ENCODE results near the gene ITPKB. TPM values are rescaled to one million over a fixed set of nuclear protein-coding genes. Genes with fewer than 3 reads are reported as not detected.

ITPKB gene
- polyA plus RNA-seq, 1 of the 3 experiments (the other 2 are of a cell fraction), result 2.4 TPM

DNA sequence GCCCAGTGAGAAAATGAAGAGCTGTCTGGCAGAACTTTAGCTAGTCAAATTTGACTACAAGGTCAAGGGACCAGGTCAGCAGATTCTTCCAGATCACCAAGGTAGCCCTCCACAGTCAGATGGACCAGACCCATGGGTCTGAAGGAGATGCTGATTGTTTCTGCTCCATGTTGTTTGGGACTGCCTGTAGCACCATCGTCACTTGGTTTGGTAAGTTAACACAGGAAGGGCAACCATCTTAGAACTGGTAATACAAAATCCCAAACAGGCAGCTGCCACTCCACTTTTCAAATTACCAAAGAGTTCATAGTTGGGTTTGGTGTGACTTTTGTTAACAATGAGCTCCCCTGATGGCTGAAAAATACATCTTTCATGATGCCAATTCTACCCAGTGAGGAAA is 9.0 kb downstream of the ITPKB start:
- DNase-seq, result no peak
- no peak for TF ChIP-seq RXRA (IDR thresholded peaks at IDR 0.05; ENCODE audit: borderline replicate concordance, low read depth)
- TF ChIP-seq USF2 (IDR thresholded peaks at IDR 0.05; ENCODE audit: borderline replicate concordance, low read depth, low read length), result no peak
- no peaks in the 10 kb centered on the region for H3K27me3 ChIP-seq (ENCODE audit: insufficient read depth)
- H3K4me2 ChIP-seq, result no peak overlapping the region
- H4K20me1 ChIP-seq (ENCODE audit: insufficient read depth), result no peaks in the 10 kb centered on the region
- H3K9me3 ChIP-seq, result no peaks in the 10 kb centered on the region
- H3K9me2 ChIP-seq, result no peaks in the 10 kb centered on the region
- H3F3A ChIP-seq (replicated peaks; ENCODE audit: insufficient read depth), result no peaks in the 10 kb centered on the region
- H3K9ac ChIP-seq, result no peak overlapping the region
- 89% methylated on average over 1 of the region's 1 CpG for WGBS (ENCODE audit: low lambda C conversion rate)
- no peak overlapping the region for H3K27ac ChIP-seq (ENCODE audit: low read depth in 2 of 2, low read length in 1 of 2)
- H3K4me3 ChIP-seq (ENCODE audit: low read depth in 2 of 2, low read length in 1 of 2), result no peak overlapping the region
- H2AFZ ChIP-seq (ENCODE audit: low read depth), result no peak overlapping the region
- H3K4me1 ChIP-seq (ENCODE audit: control insufficient read depth in 1 of 2, insufficient read depth in 2 of 2, low read depth in 1 of 2, low read length in 1 of 2), result no peaks in the 10 kb centered on the region
- POLR2A ChIA-PET, result no interaction called here
- peaks cover 0 to 4% of the 10 kb centered on the region in 2 experiments for H3K36me3 ChIP-seq (replicated peaks in 1 of 2; ENCODE audit: control insufficient read depth in 1 of 2, insufficient read depth in 2 of 2, low read length in 1 of 2)
- CTCF ChIA-PET, result no interaction called here
- H3K79me2 ChIP-seq (ENCODE audit: insufficient read depth), result no peaks in the 10 kb centered on the region

DNA sequence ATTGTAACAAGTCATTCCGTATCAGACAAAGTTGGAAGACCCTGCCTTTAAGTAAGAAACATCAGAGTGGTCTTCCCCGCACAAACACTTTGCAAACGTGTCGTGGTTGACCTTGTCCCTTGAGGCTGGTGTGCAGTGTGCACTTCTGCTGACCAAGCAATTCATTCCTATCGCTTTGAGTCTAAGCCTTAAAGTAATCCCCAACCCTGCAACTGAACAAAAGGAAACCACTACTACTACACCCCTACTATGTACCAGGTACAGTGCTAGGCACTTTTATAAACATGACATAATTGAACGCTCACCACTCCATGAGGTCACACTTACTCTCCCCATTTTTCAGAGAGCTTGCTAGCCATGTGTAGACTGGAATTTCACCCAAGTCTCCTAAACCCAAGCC is 10.6 kb downstream of the ITPKB start:
- CTCF ChIA-PET, result no interaction called here

DNA sequence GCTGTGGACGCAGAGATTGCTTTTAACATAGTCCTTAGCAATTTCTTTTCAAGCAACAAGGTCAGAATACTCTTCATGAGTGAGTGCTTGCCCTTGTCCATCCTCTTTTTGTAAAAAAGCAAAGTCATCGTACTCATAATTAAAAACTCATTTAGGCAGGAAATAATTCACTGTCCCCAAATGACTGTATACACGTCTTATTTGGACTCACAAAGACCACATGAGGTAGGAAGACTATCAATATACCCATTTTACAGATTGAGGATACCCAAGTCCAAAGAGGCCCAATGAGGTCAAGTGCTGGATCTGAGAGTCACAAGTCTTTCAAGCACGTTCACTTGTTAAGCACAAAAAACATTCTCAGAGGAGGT is 13.2 kb downstream of the ITPKB start:
- Histone ChIP-seq H4K20me1 (ENCODE audit: insufficient read depth) (no peaks in the 10 kb centered on the region), H3K9ac (no peak overlapping the region), H3K36me3 (replicated peaks in 1 of 2; ENCODE audit: control insufficient read depth in 1 of 2, insufficient read depth in 2 of 2, low read length in 1 of 2) (no peaks in the 10 kb centered on the region), H3K4me3 (ENCODE audit: low read depth in 2 of 2, low read length in 1 of 2) (no peak overlapping the region), H3F3A (replicated peaks; ENCODE audit: insufficient read depth) (no peaks in the 10 kb centered on the region), H3K27me3 (ENCODE audit: insufficient read depth) (no peaks in the 10 kb centered on the region), H3K4me2 (no peak overlapping the region), H3K27ac (ENCODE audit: low read depth in 2 of 2, low read length in 1 of 2) (no peak overlapping the region), H2AFZ (ENCODE audit: low read depth) (no peak overlapping the region), H3K9me2 (no peaks in the 10 kb centered on the region), H3K4me1 (ENCODE audit: control insufficient read depth in 1 of 2, insufficient read depth in 2 of 2, low read depth in 1 of 2, low read length in 1 of 2) (peaks cover 9 to 10% of the 10 kb centered on the region in 2 experiments; a peak in 2 of 4 replicates), H3K9me3 (no peaks in the 10 kb centered on the region), H3K79me2 (ENCODE audit: insufficient read depth) (no peaks in the 10 kb centered on the region)
- ChIA-PET CTCF (no interaction called here), POLR2A (no interaction called here)
- no peak for DNase-seq
- WGBS (ENCODE audit: low lambda C conversion rate), result 96% methylated on average over 4 of the region's 4 CpGs
- TF ChIP-seq, protein P1, sequence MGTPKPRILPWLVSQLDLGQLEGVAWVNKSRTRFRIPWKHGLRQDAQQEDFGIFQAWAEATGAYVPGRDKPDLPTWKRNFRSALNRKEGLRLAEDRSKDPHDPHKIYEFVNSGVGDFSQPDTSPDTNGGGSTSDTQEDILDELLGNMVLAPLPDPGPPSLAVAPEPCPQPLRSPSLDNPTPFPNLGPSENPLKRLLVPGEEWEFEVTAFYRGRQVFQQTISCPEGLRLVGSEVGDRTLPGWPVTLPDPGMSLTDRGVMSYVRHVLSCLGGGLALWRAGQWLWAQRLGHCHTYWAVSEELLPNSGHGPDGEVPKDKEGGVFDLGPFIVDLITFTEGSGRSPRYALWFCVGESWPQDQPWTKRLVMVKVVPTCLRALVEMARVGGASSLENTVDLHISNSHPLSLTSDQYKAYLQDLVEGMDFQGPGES (IDR thresholded peaks at IDR 0.05; ENCODE audit: low read depth, low read length), result no peak
- TF ChIP-seq MEF2A (IDR thresholded peaks at IDR 0.05; ENCODE audit: borderline replicate concordance, low read depth) (no peak), FOXM1 (IDR thresholded peaks at IDR 0.05; ENCODE audit: low read depth) (no peak), GABPA (IDR thresholded peaks at IDR 0.05; ENCODE audit: low read depth) (no peak), PBX3 (IDR thresholded peaks at IDR 0.05) (no peak), ELF1 (IDR thresholded peaks at IDR 0.05) (no peak), FOSL2 (IDR thresholded peaks at IDR 0.05; ENCODE audit: borderline replicate concordance, low read depth) (no peak), TAF1 (IDR thresholded peaks at IDR 0.05; ENCODE audit: borderline replicate concordance, low read depth, low read length) (no peak), YY1 (IDR thresholded peaks at IDR 0.05; ENCODE audit: low read depth) (no peak), EZH2phosphoT487 (IDR thresholded peaks at IDR 0.05; ENCODE audit: borderline replicate concordance, low read depth) (no peak), GATA2 (CRISPR knock-in tag; IDR thresholded peaks at IDR 0.05) (no peak), SMC3 (IDR thresholded peaks at IDR 0.05; ENCODE audit: low read depth, low read length) (no peak)

More for the DNA sequence above, 10.6 kb downstream of the ITPKB start:
- Histone ChIP-seq H3K36me3 (replicated peaks in 1 of 2; ENCODE audit: control insufficient read depth in 1 of 2, insufficient read depth in 2 of 2, low read length in 1 of 2) (no peaks in the 10 kb centered on the region), H3K9me3 (no peaks in the 10 kb centered on the region), H3K4me1 (ENCODE audit: control insufficient read depth in 1 of 2, insufficient read depth in 2 of 2, low read depth in 1 of 2, low read length in 1 of 2) (peaks cover 6 to 7% of the 10 kb centered on the region in 2 experiments; a peak in 2 of 4 replicates), H3K9ac (no peak overlapping the region), H3K79me2 (ENCODE audit: insufficient read depth) (no peaks in the 10 kb centered on the region), H3K4me3 (ENCODE audit: low read depth in 2 of 2, low read length in 1 of 2) (no peak overlapping the region), H3K27ac (ENCODE audit: low read depth in 2 of 2, low read length in 1 of 2) (no peak overlapping the region), H3K4me2 (no peak overlapping the region), H3K27me3 (ENCODE audit: insufficient read depth) (no peaks in the 10 kb centered on the region), H2AFZ (ENCODE audit: low read depth) (no peak overlapping the region), H3F3A (replicated peaks; ENCODE audit: insufficient read depth) (no peaks in the 10 kb centered on the region), H4K20me1 (ENCODE audit: insufficient read depth) (no peaks in the 10 kb centered on the region), H3K9me2 (no peaks in the 10 kb centered on the region)
- DNase-seq, result no peak
- POLR2A ChIA-PET, result no interaction called here
- 92% methylated on average over 6 of the region's 6 CpGs for WGBS (ENCODE audit: low lambda C conversion rate)
- TF ChIP-seq USF2 (IDR thresholded peaks at IDR 0.05; ENCODE audit: borderline replicate concordance, low read depth, low read length) (no peak), POLR2AphosphoS5 (IDR thresholded peaks at IDR 0.05; ENCODE audit: low read depth, low read length) (no peak), SIN3A (IDR thresholded peaks at IDR 0.05; ENCODE audit: borderline replicate concordance, low read depth, low read length) (no peak), EZH2phosphoT487 (IDR thresholded peaks at IDR 0.05; ENCODE audit: borderline replicate concordance, low read depth) (no peak)
- TF ChIP-seq, protein P1 (IDR thresholded peaks at IDR 0.05; ENCODE audit: low read depth, low read length), result no peak
